Stimulated activated memory B cell treated with anti-CD40 and anti-IgM and Interleukin-4, amounts not matched to agents 10 μg/mL and 1 μg/mL and 100 μg/mL, for 72 hours (primary cell): ENCODE measurements around the gene SLC25A34.

ENCODE experiments used
- ATAC-seq: fragments of 150-1000 bp; cut with Tn5 transposase; 2 replicates; pipeline ENCODE4 v1.10.0; 2021
- H3K27ac Mint-ChIP-seq: one replicate; pipeline ENCODE4 v1.8.0; 2022; ENCODE audit warnings: mild to moderate bottlenecking, mixed read lengths
- H3K27me3 Mint-ChIP-seq: one replicate; pipeline ENCODE4 v1.8.0; 2022; ENCODE audit warnings: mixed read lengths
- H3K36me3 Mint-ChIP-seq: one replicate; pipeline ENCODE4 v1.8.0; 2022; ENCODE audit warnings: mixed read lengths
- H3K4me1 Mint-ChIP-seq: one replicate; pipeline ENCODE4 v1.8.0; 2022; ENCODE audit warnings: mixed read lengths
- H3K4me3 Mint-ChIP-seq: one replicate; pipeline ENCODE4 v1.8.0; 2022; ENCODE audit warnings: mild to moderate bottlenecking, moderate library complexity, mixed read lengths
- H3K9me3 Mint-ChIP-seq: one replicate; pipeline ENCODE4 v1.8.0; 2022; ENCODE audit warnings: mixed read lengths

Gene SLC25A34

GRCh38 chr1:15705184-15705566 lies 30.9 kb upstream of the SLC25A34 start:
- Mint-ChIP-seq H3K27ac (no peak overlapping the region), H3K36me3 (peaks cover 28% of the 10 kb centered on the region), H3K4me1 (peaks cover 45% of the 10 kb centered on the region), H3K9me3 (no peaks in the 10 kb centered on the region), H3K4me3 (no peak overlapping the region), H3K27me3 (no peaks in the 10 kb centered on the region)
- ATAC-seq = no peak

GRCh38 chr1:15706751-15707150 lies 29.3 kb upstream of the SLC25A34 start:
- ATAC-seq = no peak
- peaks cover 35% of the 10 kb centered on the region for H3K36me3 Mint-ChIP-seq
- no peak overlapping the region for H3K27ac Mint-ChIP-seq
- H3K4me3 Mint-ChIP-seq = no peak overlapping the region
- H3K4me1 Mint-ChIP-seq = peaks cover 45% of the 10 kb centered on the region
- H3K9me3 Mint-ChIP-seq = no peaks in the 10 kb centered on the region
- H3K27me3 Mint-ChIP-seq = no peaks in the 10 kb centered on the region

- Mint-ChIP-seq H3K36me3 (peaks cover 35% of the 10 kb centered on the region), H3K4me3 (no peak overlapping the region), H3K27me3 (no peaks in the 10 kb centered on the region), H3K9me3 (no peaks in the 10 kb centered on the region), H3K27ac (no peak overlapping the region), H3K4me1 (peaks cover 47% of the 10 kb centered on the region)
- ATAC-seq = no peak
Observed at GRCh38 chr1:15707239-15707925, 28.7 kb upstream of the SLC25A34 start.

GRCh38 chr1:15708486-15709137 lies 27.4 kb upstream of the SLC25A34 start:
- ATAC-seq = no peak
- no peaks in the 10 kb centered on the region for H3K9me3 Mint-ChIP-seq
- H3K4me3 Mint-ChIP-seq = no peak overlapping the region
- peaks cover 38% of the 10 kb centered on the region for H3K4me1 Mint-ChIP-seq
- H3K27me3 Mint-ChIP-seq = no peaks in the 10 kb centered on the region
- H3K27ac Mint-ChIP-seq = no peak overlapping the region
- H3K36me3 Mint-ChIP-seq = peaks cover 35% of the 10 kb centered on the region

- H3K9me3 Mint-ChIP-seq = no peaks in the 10 kb centered on the region
- H3K4me1 Mint-ChIP-seq = peaks cover 33% of the 10 kb centered on the region
- H3K27me3 Mint-ChIP-seq = no peaks in the 10 kb centered on the region
- peaks cover 31% of the 10 kb centered on the region for H3K36me3 Mint-ChIP-seq
- no peak for ATAC-seq
- H3K4me3 Mint-ChIP-seq = no peak overlapping the region
- H3K27ac Mint-ChIP-seq = no peak overlapping the region
Observed at GRCh38 chr1:15709226-15709625, 26.8 kb upstream of the SLC25A34 start.

GRCh38 chr1:15712168-15712567 lies 23.9 kb upstream of the SLC25A34 start:
- Mint-ChIP-seq H3K4me3 (no peak overlapping the region), H3K9me3 (no peaks in the 10 kb centered on the region), H3K27me3 (no peaks in the 10 kb centered on the region), H3K36me3 (peaks cover 21% of the 10 kb centered on the region), H3K27ac (no peak overlapping the region), H3K4me1 (peaks cover 12% of the 10 kb centered on the region)
- no peak for ATAC-seq

- peaks cover 12% of the 10 kb centered on the region for H3K4me1 Mint-ChIP-seq
Observed at GRCh38 chr1:15714406-15715136, 21.5 kb upstream of the SLC25A34 start.

GRCh38 chr1:15717418-15718125 lies 18.5 kb upstream of the SLC25A34 start:
- Mint-ChIP-seq H3K27ac (no peak overlapping the region), H3K4me1 (peaks cover 4% of the 10 kb centered on the region), H3K4me3 (no peak overlapping the region), H3K9me3 (no peaks in the 10 kb centered on the region), H3K27me3 (no peaks in the 10 kb centered on the region), H3K36me3 (peaks cover 45% of the 10 kb centered on the region)
- no peak for ATAC-seq

More at GRCh38 chr1:15714406-15715136, 21.5 kb upstream of the SLC25A34 start:
- Mint-ChIP-seq H3K36me3 (peaks cover 42% of the 10 kb centered on the region), H3K27me3 (no peaks in the 10 kb centered on the region), H3K4me3 (no peak overlapping the region), H3K9me3 (no peaks in the 10 kb centered on the region), H3K27ac (no peak overlapping the region)
- no peak for ATAC-seq

- Mint-ChIP-seq H3K4me3 (no peak overlapping the region), H3K4me1 (peaks cover 4% of the 10 kb centered on the region), H3K36me3 (peaks cover 49% of the 10 kb centered on the region), H3K9me3 (no peaks in the 10 kb centered on the region), H3K27ac (no peak overlapping the region), H3K27me3 (no peaks in the 10 kb centered on the region)
- no peak for ATAC-seq
Observed at GRCh38 chr1:15718199-15718601, 17.9 kb upstream of the SLC25A34 start.

- Mint-ChIP-seq H3K9me3 (no peaks in the 10 kb centered on the region), H3K27ac (no peak overlapping the region), H3K36me3 (peaks cover 52% of the 10 kb centered on the region), H3K4me1 (peaks cover 4% of the 10 kb centered on the region), H3K27me3 (no peaks in the 10 kb centered on the region), H3K4me3 (no peak overlapping the region)
- ATAC-seq = no peak
Observed at GRCh38 chr1:15719381-15720120, 16.5 kb upstream of the SLC25A34 start.

GRCh38 chr1:15720861-15721260 lies 15.2 kb upstream of the SLC25A34 start:
- ATAC-seq = no peak
- H3K27ac Mint-ChIP-seq = no peak overlapping the region
- H3K4me1 Mint-ChIP-seq = no peaks in the 10 kb centered on the region
- H3K9me3 Mint-ChIP-seq = no peaks in the 10 kb centered on the region
- H3K27me3 Mint-ChIP-seq = no peaks in the 10 kb centered on the region
- peaks cover 56% of the 10 kb centered on the region for H3K36me3 Mint-ChIP-seq
- no peak overlapping the region for H3K4me3 Mint-ChIP-seq

- Mint-ChIP-seq H3K4me3 (no peak overlapping the region), H3K27ac (no peak overlapping the region), H3K27me3 (no peaks in the 10 kb centered on the region), H3K4me1 (no peaks in the 10 kb centered on the region), H3K9me3 (no peaks in the 10 kb centered on the region), H3K36me3 (peaks cover 57% of the 10 kb centered on the region)
- no peak for ATAC-seq
Observed at GRCh38 chr1:15722411-15722810, 13.6 kb upstream of the SLC25A34 start.

GRCh38 chr1:15722836-15723532 lies 13.1 kb upstream of the SLC25A34 start:
- no peak overlapping the region for H3K27ac Mint-ChIP-seq
- no peak overlapping the region for H3K4me3 Mint-ChIP-seq
- no peaks in the 10 kb centered on the region for H3K27me3 Mint-ChIP-seq
- H3K4me1 Mint-ChIP-seq = no peaks in the 10 kb centered on the region
- H3K9me3 Mint-ChIP-seq = no peaks in the 10 kb centered on the region
- no peak for ATAC-seq
- H3K36me3 Mint-ChIP-seq = peaks cover 58% of the 10 kb centered on the region

- Mint-ChIP-seq H3K27ac (no peak overlapping the region), H3K36me3 (peaks cover 55% of the 10 kb centered on the region), H3K27me3 (no peaks in the 10 kb centered on the region), H3K4me3 (no peak overlapping the region), H3K9me3 (no peaks in the 10 kb centered on the region), H3K4me1 (no peaks in the 10 kb centered on the region)
- no peak for ATAC-seq
Observed at GRCh38 chr1:15723631-15724246, 12.3 kb upstream of the SLC25A34 start.
